ENCODE results near the gene TUBGCP3. TPM values are rescaled to one million over a fixed set of nuclear protein-coding genes. Genes with fewer than 3 reads are reported as not detected.

The TUBGCP3 gene
- total RNA-seq, 2 experiments from 2014 or later, result 56.9 to 57.4 TPM

GRCh38 chr13:112583592-112584277 is 4.2 kb downstream of the TUBGCP3 start:
- Mint-ChIP-seq H3K27ac (no peak overlapping the region), H3K4me1 (peaks cover 38% of the 10 kb centered on the region), H3K4me3 (no peak overlapping the region), H3K9me3 (peaks cover 6% of the 10 kb centered on the region), H3K36me3 (ENCODE audit: low read depth) (peaks cover 39% of the 10 kb centered on the region), H3K27me3 (no peaks in the 10 kb centered on the region)
- ChIA-PET POLR2A (no interaction called here), CTCF (interaction anchor here (1.2 to 1.9 kb wide), 2 partner anchors 15 to 22 kb away, joined by 3 to 5 read pairs; no protein-coding TSS in a partner anchor)
- DNase-seq, result no peak

DNA sequence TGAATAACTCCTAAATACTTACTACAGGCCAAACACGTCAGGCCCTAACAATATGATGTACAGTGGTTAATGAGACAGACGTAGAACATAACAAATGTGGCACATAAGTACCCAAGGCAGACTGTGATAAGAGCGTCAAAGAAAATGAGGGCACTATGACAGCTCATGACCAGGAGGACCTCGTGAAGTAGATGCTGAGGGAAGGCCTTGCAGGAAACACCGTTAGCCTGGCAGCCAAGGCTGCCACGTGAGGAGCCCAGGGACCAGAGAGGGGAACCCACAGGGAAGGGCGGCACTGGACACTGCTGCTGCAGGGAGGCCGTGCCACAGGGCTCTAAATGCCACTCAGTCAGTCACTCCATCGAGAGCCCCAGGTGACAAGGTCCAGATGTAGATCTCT is 5.7 kb downstream of the TUBGCP3 start:
- DNase-seq, result no peak
- ChIA-PET POLR2A (no interaction called here), CTCF (no interaction called here)
- Mint-ChIP-seq H3K9me3 (peaks cover 10% of the 10 kb centered on the region), H3K27ac (no peak overlapping the region), H3K4me3 (no peak overlapping the region), H3K27me3 (no peaks in the 10 kb centered on the region), H3K36me3 (ENCODE audit: low read depth) (peaks cover 40% of the 10 kb centered on the region), H3K4me1 (peaks cover 34% of the 10 kb centered on the region)

- peaks cover 27% of the 10 kb centered on the region for H3K4me1 Mint-ChIP-seq
- peaks cover 41% of the 10 kb centered on the region for H3K36me3 Mint-ChIP-seq (ENCODE audit: low read depth)
- ChIA-PET CTCF (no interaction called here), POLR2A (no interaction called here)
- no peak for DNase-seq
- H3K27ac Mint-ChIP-seq, result no peak overlapping the region
- H3K27me3 Mint-ChIP-seq, result no peaks in the 10 kb centered on the region
- H3K9me3 Mint-ChIP-seq, result peaks cover 13% of the 10 kb centered on the region
- no peak overlapping the region for H3K4me3 Mint-ChIP-seq
Measured at GRCh38 chr13:112580912-112581311, 7.0 kb downstream of the TUBGCP3 start.

DNA sequence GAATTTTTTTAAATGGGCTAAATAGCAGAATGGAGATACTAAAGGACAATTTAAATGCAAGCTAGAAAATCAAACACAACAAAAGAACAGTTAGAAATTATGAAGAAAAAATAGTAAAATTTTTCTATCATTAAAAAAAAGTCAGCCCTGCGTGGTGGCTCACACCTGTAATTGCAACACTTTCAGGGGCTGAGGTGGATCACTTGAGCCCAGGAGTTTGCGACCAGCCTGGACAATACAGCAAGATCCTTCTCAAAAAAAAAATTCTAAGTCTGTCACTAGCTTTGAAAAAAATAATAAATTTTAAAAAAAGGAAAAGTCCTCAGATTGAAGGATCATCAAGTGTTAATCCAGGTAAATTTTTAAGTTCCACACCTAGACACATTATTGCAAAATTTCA is 7.7 kb downstream of the TUBGCP3 start:
- no peak for DNase-seq
- H3K27me3 Mint-ChIP-seq, result no peaks in the 10 kb centered on the region
- no peak overlapping the region for H3K27ac Mint-ChIP-seq
- H3K4me1 Mint-ChIP-seq, result peaks cover 34% of the 10 kb centered on the region
- CTCF ChIA-PET, result no interaction called here
- POLR2A ChIA-PET, result no interaction called here
- no peak overlapping the region for H3K4me3 Mint-ChIP-seq
- H3K9me3 Mint-ChIP-seq, result peaks cover 13% of the 10 kb centered on the region
- H3K36me3 Mint-ChIP-seq (ENCODE audit: low read depth), result peaks cover 41% of the 10 kb centered on the region

DNA sequence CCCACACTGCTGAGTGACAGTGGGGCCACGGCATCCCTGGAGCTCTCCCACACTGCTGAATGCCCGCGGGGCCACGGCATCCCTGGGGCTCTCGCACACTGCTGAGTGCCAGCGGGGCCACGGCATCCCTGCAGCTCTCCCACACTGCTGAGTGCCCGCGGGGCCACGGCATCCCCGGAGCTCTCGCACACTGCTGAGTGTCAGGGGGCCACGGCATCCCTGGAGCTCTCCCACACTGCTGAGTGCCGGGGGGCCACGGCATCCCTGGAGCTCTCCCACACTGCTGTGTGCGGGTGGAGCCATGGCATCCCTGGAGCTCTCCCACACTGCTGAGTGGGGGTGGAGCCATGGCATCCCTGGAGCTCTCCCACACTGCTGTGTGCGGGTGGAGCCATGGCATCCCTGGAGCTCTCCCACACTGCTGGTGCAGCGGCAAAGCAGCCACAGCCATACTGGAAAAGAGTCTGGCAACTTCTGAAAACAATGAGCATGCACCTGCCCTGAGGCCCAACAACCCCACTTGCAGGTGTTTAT is 8.6 kb downstream of the TUBGCP3 start:
- H3K9me3 Mint-ChIP-seq, result peaks cover 13% of the 10 kb centered on the region
- H3K36me3 Mint-ChIP-seq (ENCODE audit: low read depth), result peaks cover 41% of the 10 kb centered on the region
- H3K27ac Mint-ChIP-seq, result no peak overlapping the region
- no peaks in the 10 kb centered on the region for H3K27me3 Mint-ChIP-seq
- H3K4me1 Mint-ChIP-seq, result peaks cover 40% of the 10 kb centered on the region
- DNase-seq, result no peak
- POLR2A ChIA-PET, result interaction anchor here (1.3 kb wide), 1 partner anchor 9 kb away, joined by 3 read pairs; the partner anchor contains the start of gene TUBGCP3
- H3K4me3 Mint-ChIP-seq, result no peak overlapping the region
- CTCF ChIA-PET, result no interaction called here

GRCh38 chr13:112576768-112577167 is 11.2 kb downstream of the TUBGCP3 start:
- CTCF ChIA-PET, result interaction anchor here (0.7 to 1.0 kb wide), 2 partner anchors 29 to 34 kb away, joined by 4 read pairs; no protein-coding TSS in a partner anchor
- H3K27ac Mint-ChIP-seq, result no peak overlapping the region

DNA sequence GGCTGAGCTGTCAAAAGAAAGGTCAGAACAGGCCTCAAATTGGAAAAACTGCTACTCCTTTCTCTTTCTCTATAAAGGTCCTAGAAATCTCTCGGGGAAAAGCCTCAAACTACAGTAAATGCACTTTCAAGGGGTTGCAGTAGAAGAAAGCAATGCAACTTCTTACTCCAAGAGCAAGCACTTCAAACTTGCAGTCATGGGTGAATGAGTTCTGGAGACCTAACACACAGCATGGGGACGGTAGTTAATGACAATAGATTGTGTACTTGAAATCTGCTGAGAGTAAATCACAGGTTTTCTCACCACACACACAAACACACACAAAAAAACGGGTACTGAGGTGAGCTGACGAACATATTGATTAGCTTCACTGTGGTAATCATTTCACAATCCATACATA is 11.8 kb downstream of the TUBGCP3 start:
- H3K27ac Mint-ChIP-seq, result no peak overlapping the region
- peaks cover 44% of the 10 kb centered on the region for H3K4me1 Mint-ChIP-seq
- H3K9me3 Mint-ChIP-seq, result peaks cover 13% of the 10 kb centered on the region
- CTCF ChIA-PET, result interaction anchor here (1.0 kb wide), 1 partner anchor 30 kb away, joined by 4 read pairs; no protein-coding TSS in a partner anchor
- no peaks in the 10 kb centered on the region for H3K27me3 Mint-ChIP-seq
- H3K36me3 Mint-ChIP-seq (ENCODE audit: low read depth), result peaks cover 28% of the 10 kb centered on the region
- no peak overlapping the region for H3K4me3 Mint-ChIP-seq
- no peak for DNase-seq
- POLR2A ChIA-PET, result no interaction called here

More at GRCh38 chr13:112576768-112577167, 11.2 kb downstream of the TUBGCP3 start:
- peaks cover 13% of the 10 kb centered on the region for H3K9me3 Mint-ChIP-seq
- no peaks in the 10 kb centered on the region for H3K27me3 Mint-ChIP-seq
- H3K4me1 Mint-ChIP-seq, result peaks cover 47% of the 10 kb centered on the region
- no peak for DNase-seq
- peaks cover 30% of the 10 kb centered on the region for H3K36me3 Mint-ChIP-seq (ENCODE audit: low read depth)
- POLR2A ChIA-PET, result no interaction called here
- H3K4me3 Mint-ChIP-seq, result no peak overlapping the region

- DNase-seq, result no peak
- Mint-ChIP-seq H3K4me3 (no peak overlapping the region), H3K9me3 (peaks cover 13% of the 10 kb centered on the region), H3K4me1 (peaks cover 45% of the 10 kb centered on the region), H3K36me3 (ENCODE audit: low read depth) (peaks cover 27% of the 10 kb centered on the region), H3K27me3 (no peaks in the 10 kb centered on the region), H3K27ac (no peak overlapping the region)
- ChIA-PET POLR2A (no interaction called here), CTCF (interaction anchor here (1.0 kb wide), 1 partner anchor 30 kb away, joined by 4 read pairs; no protein-coding TSS in a partner anchor)
Measured at GRCh38 chr13:112575675-112576074, 12.3 kb downstream of the TUBGCP3 start.

GRCh38 chr13:112574834-112575613 is 12.9 kb downstream of the TUBGCP3 start:
- DNase-seq, result no peak
- no peak overlapping the region for H3K27ac Mint-ChIP-seq
- peaks cover 43% of the 10 kb centered on the region for H3K4me1 Mint-ChIP-seq
- H3K36me3 Mint-ChIP-seq (ENCODE audit: low read depth), result peaks cover 25% of the 10 kb centered on the region
- H3K4me3 Mint-ChIP-seq, result no peak overlapping the region
- peaks cover 13% of the 10 kb centered on the region for H3K9me3 Mint-ChIP-seq
- CTCF ChIA-PET, result no interaction called here
- H3K27me3 Mint-ChIP-seq, result no peaks in the 10 kb centered on the region
- POLR2A ChIA-PET, result no interaction called here

GRCh38 chr13:112574416-112574815 is 13.5 kb downstream of the TUBGCP3 start:
- CTCF ChIA-PET, result interaction anchor here (1.4 kb wide), 1 partner anchor 31 kb away, joined by 3 read pairs; no protein-coding TSS in a partner anchor
- no peak overlapping the region for H3K4me3 Mint-ChIP-seq
- peaks cover 40% of the 10 kb centered on the region for H3K4me1 Mint-ChIP-seq
- POLR2A ChIA-PET, result no interaction called here
- H3K27ac Mint-ChIP-seq, result no peak overlapping the region
- DNase-seq, result no peak
- H3K36me3 Mint-ChIP-seq (ENCODE audit: low read depth), result peaks cover 22% of the 10 kb centered on the region
- peaks cover 10% of the 10 kb centered on the region for H3K9me3 Mint-ChIP-seq
- H3K27me3 Mint-ChIP-seq, result no peaks in the 10 kb centered on the region

GRCh38 chr13:112573710-112574109 is 14.2 kb downstream of the TUBGCP3 start:
- no peak for DNase-seq
- CTCF ChIA-PET, result interaction anchor here (1.4 kb wide), 1 partner anchor 32 kb away, joined by 3 read pairs; no protein-coding TSS in a partner anchor
- POLR2A ChIA-PET, result no interaction called here
- H3K4me1 Mint-ChIP-seq, result peaks cover 37% of the 10 kb centered on the region
- H3K4me3 Mint-ChIP-seq, result no peak overlapping the region
- no peak overlapping the region for H3K27ac Mint-ChIP-seq
- peaks cover 7% of the 10 kb centered on the region for H3K9me3 Mint-ChIP-seq
- peaks cover 25% of the 10 kb centered on the region for H3K36me3 Mint-ChIP-seq (ENCODE audit: low read depth)
- no peaks in the 10 kb centered on the region for H3K27me3 Mint-ChIP-seq

GRCh38 chr13:112572366-112572765 is 15.6 kb downstream of the TUBGCP3 start:
- Mint-ChIP-seq H3K27ac (no peak overlapping the region), H3K36me3 (ENCODE audit: low read depth) (peaks cover 27% of the 10 kb centered on the region), H3K4me1 (peaks cover 35% of the 10 kb centered on the region), H3K4me3 (no peak overlapping the region), H3K27me3 (no peaks in the 10 kb centered on the region), H3K9me3 (peaks cover 4% of the 10 kb centered on the region)
- DNase-seq, result no peak
- POLR2A ChIA-PET, result no interaction called here
- CTCF ChIA-PET, result interaction anchor here (1.1 kb wide), 1 partner anchor 34 kb away, joined by 3 read pairs; no protein-coding TSS in a partner anchor

DNA sequence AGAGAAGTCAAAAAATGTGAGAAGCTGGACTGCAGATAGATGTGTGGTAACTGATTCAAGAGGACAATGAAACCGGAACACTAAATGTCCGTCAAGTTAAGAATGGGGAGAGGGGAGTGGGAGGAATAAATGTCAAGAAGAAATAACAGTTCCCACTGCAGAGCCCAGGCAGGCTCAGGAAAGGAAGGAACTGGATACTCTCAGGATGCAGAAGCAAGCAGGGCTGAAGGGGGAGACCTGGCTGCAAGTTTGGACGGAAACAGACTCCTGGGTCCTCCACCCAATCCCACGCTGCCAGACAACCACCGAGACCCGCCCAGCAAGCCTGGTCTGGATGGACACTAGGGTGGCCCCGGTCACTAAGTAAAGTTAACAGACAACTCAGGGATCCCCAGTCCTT is 18.1 kb downstream of the TUBGCP3 start:
- Mint-ChIP-seq H3K9me3 (no peaks in the 10 kb centered on the region), H3K4me3 (no peak overlapping the region), H3K27ac (no peak overlapping the region), H3K4me1 (peaks cover 20% of the 10 kb centered on the region), H3K27me3 (no peaks in the 10 kb centered on the region), H3K36me3 (ENCODE audit: low read depth) (peaks cover 29% of the 10 kb centered on the region)
- no peak for DNase-seq
- POLR2A ChIA-PET, result no interaction called here
- CTCF ChIA-PET, result no interaction called here

Measured in activated CD4-positive, alpha-beta memory T cell treated with anti-CD3 and anti-CD28 coated beads, Interleukin-2, amount 10 ng/mL, durations not matched to agents 7 days and 5 days (primary cell).